NCI-H2171 treated with DMSO at 0.1 percent for 48 hours (cell line): ENCODE data around the gene SREBF2.

Source experiments
- DNase-seq: peaks from one replicate; lab custom pipeline; 2025; lab: John Stamatoyannopoulos, UW

Gene SREBF2

GRCh38 chr22:41908411-41909309 lies 75.8 kb downstream of the SREBF2 start:
- DNase-seq: no peak

GRCh38 chr22:41909310-41910049 lies 76.6 kb downstream of the SREBF2 start:
- DNase-seq: no peak

GRCh38 chr22:41910050-41911000 lies 77.4 kb downstream of the SREBF2 start:
- DNase-seq: no peak

- no peak for DNase-seq
Observed at GRCh38 chr22:41911001-41911611, 78.2 kb downstream of the SREBF2 start.

- no peak for DNase-seq
Observed at GRCh38 chr22:41912338-41913039, 79.6 kb downstream of the SREBF2 start.

GRCh38 chr22:41913040-41913719 lies 80.3 kb downstream of the SREBF2 start:
- DNase-seq: no peak

- DNase-seq: no peak
Observed at GRCh38 chr22:41913842-41914534, 81.1 kb downstream of the SREBF2 start.

- DNase-seq: peak; percentile 19
Observed at GRCh38 chr22:41914611-41915034, 81.7 kb downstream of the SREBF2 start.

- DNase-seq: no peak
Observed at GRCh38 chr22:41915035-41915785, 82.3 kb downstream of the SREBF2 start, which contains the start of gene SHISA8. Gene SHISA8 (minus strand): TSS chr22:41915074. CDS start chr22:41914667, 407 bp downstream.

- DNase-seq: no peak
Observed at GRCh38 chr22:41915786-41916493, 83.0 kb downstream of the SREBF2 start.

- no peak for DNase-seq
Observed at GRCh38 chr22:41916745-41917358, 83.9 kb downstream of the SREBF2 start.

GRCh38 chr22:41917375-41917902 lies 84.5 kb downstream of the SREBF2 start:
- DNase-seq: no peak

GRCh38 chr22:41917903-41918791 lies 85.2 kb downstream of the SREBF2 start:
- peak; percentile 27 for DNase-seq

- DNase-seq: peak; percentile 26
Observed at GRCh38 chr22:41919357-41920224, 86.7 kb downstream of the SREBF2 start.

GRCh38 chr22:41920271-41920976 lies 87.5 kb downstream of the SREBF2 start:
- no peak for DNase-seq
